Aorta (tissue), 5 donors: ENCODE results near the gene LRMDA. TPM values are rescaled to one million over a fixed set of nuclear protein-coding genes. Genes with fewer than 3 reads are reported as not detected.

Experiments
- ATAC-seq: fragments of 200-7000 bp; cut with Tn5 transposase; one replicate; pipeline ENCODE4 v1.9.1; 2022; ENCODE audit warnings: moderate library complexity; ENCODE audit not compliant: low FRiP score
- DNase-seq, 2 donors: peaks; one replicate each; pipeline ENCODE4 v3.0.0-alpha.2; 2020
- H3K27ac ChIP-seq, 2 donors: one replicate each; pipeline ENCODE4 v1.5.1; 2013; ENCODE audit warnings: low read length in 2 of 2, mild to moderate bottlenecking in 2 of 2, moderate library complexity in 2 of 2, control low read depth in 1 of 2, inconsistent platforms in 1 of 2, low read depth in 1 of 2
- H3K27me3 ChIP-seq, 2 donors: one replicate each; pipeline ENCODE4 v1.6.1; 2013; ENCODE audit warnings: control low read depth in 1 of 2, low read length in 1 of 2, mild to moderate bottlenecking in 1 of 2, moderate library complexity in 1 of 2; ENCODE audit not compliant: insufficient read depth in 2 of 2, control insufficient read depth in 1 of 2
- H3K36me3 ChIP-seq, 2 donors: one replicate each; pipeline ENCODE4 v1.6.1; 2013; ENCODE audit warnings: control low read depth in 1 of 2, low read length in 1 of 2, mild to moderate bottlenecking in 1 of 2; ENCODE audit not compliant: insufficient read depth in 2 of 2, control insufficient read depth in 1 of 2
- H3K4me1 ChIP-seq, 2 donors: one replicate each; pipeline ENCODE4 v1.6.1; 2013; ENCODE audit warnings: low read length in 2 of 2, control low read depth in 1 of 2, mild to moderate bottlenecking in 1 of 2, moderate library complexity in 1 of 2; ENCODE audit not compliant: insufficient read depth in 2 of 2, control insufficient read depth in 1 of 2
- H3K4me3 ChIP-seq, 2 donors: one replicate each; pipeline ENCODE4 v1.5.1; 2013; ENCODE audit warnings: low read length in 2 of 2, control low read depth in 1 of 2, mild to moderate bottlenecking in 1 of 2
- H3K9me3 ChIP-seq: one replicate; pipeline ENCODE4 v1.6.1; 2013; ENCODE audit warnings: mild to moderate bottlenecking, low read length; ENCODE audit not compliant: control insufficient read depth
- WGBS, 2 donors: extraction: QIAGEN DNeasy Blood & Tissue Kit; methylation state at CpG; one replicate each; pipeline ENCODE4 v1.1.7; 2013; 5-methylcytosine and 5-hydroxymethylcytosine counted together
- intact Hi-C, 2 donors: fragments of 100-400 bp; cut with DNase I; formaldehyde crosslinking; loops; one replicate each; pipeline versions ENCODE4 v1.14.2 to v1.15.0; 2022
- polyA plus RNA-seq, 2 donors: library from polyadenylated mRNA; stranded (reverse); fragments of 200-250 nt; gene quantifications; one replicate each; pipeline ENCODE4 v1.2.3, GENCODE V29; 2013
- total RNA-seq, 2 donors: library from RNA; stranded (reverse); fragmentation: NEBNext Ultra II Directional; extraction: Animal tissue kit (Norgen Biotek cat#: 25700); gene quantifications; one replicate each; pipeline ENCODE4 v1.2.1, GENCODE V29; 2021
- donor health status: healthy with polysubstance abuse.
- donor health status: Bipolar disorder and iron deficiency.
- donor health status: DM: no; HTN: no; CAD: no.
- donor health status: DM: no; HTN: no; CAD: no.
- donor health status: DM: yes; HTN: yes; CAD: no.

LRMDA gene
- total and polyA plus RNA-seq, 4 donors: 7.4 to 25.7 (median 14.7) TPM

GRCh38 chr10:76080991-76081390 is 649.6 kb downstream of the LRMDA start:
- intact Hi-C loops: no loop called here
- 96 to 97% methylated on average over 3 of the region's 3 CpGs for WGBS, 2 donors
- ATAC-seq (no peak), DNase-seq (no peak)
- Histone ChIP-seq H3K9me3 (no peaks in the 10 kb centered on the region), H3K27ac (no peak overlapping the region), H3K27me3 (no peaks in the 10 kb centered on the region), H3K4me1 (no peaks in the 10 kb centered on the region), H3K36me3 (no peaks in the 10 kb centered on the region), H3K4me3 (no peak overlapping the region)

- Histone ChIP-seq H3K36me3 (no peaks in the 10 kb centered on the region), H3K4me1 (no peaks in the 10 kb centered on the region), H3K27me3 (no peaks in the 10 kb centered on the region), H3K4me3 (no peak overlapping the region), H3K27ac (no peak overlapping the region), H3K9me3 (no peaks in the 10 kb centered on the region)
- DNase-seq (no peak), ATAC-seq (no peak)
- intact Hi-C loops: no loop called here
- 84 to 89% methylated on average over 3 of the region's 3 CpGs for WGBS, 2 donors
Observed at GRCh38 chr10:76082232-76082631, 650.8 kb downstream of the LRMDA start.

- intact Hi-C loops: no loop called here
- WGBS, 2 donors: 96 to 100% methylated on average over 1 of the region's 1 CpG
Observed at GRCh38 chr10:76082956-76083355, 651.5 kb downstream of the LRMDA start.

DNA sequence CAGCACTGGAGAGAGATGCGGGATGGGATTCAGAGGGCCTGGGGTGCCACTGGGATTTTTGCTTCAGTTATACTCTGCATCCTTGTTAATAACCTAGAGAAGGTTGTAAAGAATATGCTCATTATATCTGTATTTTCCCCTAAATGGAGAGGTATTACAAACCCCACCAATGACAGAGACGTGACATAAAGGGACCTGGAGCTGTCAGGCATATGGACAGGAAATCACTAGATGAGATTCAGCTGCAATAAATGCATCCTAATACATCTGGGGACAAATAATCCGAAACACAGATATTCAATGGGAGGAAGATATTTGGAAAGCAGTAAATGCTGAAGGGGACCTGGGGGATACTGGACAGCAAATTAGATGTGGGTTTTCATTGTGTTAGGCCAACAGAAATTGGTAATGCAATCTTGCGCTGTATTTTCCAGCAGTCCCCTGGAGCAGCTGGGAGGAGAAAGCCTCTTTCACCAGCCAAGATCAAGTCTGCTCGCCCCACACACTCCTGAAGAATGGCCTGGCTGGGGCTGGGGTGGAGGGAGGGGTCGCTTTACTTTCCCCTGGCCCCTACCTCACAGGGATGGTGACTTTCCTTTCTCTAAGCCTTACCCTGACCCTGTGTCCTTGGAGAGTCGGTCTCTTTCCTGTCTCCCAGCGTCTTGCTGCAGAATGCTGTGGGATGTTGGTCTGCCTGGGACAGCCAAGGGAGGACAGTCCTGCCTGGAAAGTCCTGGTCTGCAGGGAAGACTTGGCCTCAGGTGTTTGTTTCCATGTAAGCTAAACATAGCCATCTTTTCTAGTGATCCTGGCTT is 653.8 kb downstream of the LRMDA start:
- DNase-seq: no peak
- H3K27ac ChIP-seq: peak overlapping the region in 1 of 2 donors; percentile 23
- H3K36me3 ChIP-seq: no peaks in the 10 kb centered on the region
- no peaks in the 10 kb centered on the region for H3K9me3 ChIP-seq
- intact Hi-C loops: no loop called here
- no peaks in the 10 kb centered on the region for H3K4me1 ChIP-seq
- H3K27me3 ChIP-seq: no peaks in the 10 kb centered on the region
- no peak overlapping the region for H3K4me3 ChIP-seq
- 53 to 59% methylated on average over 8 of the region's 8 CpGs for WGBS, 2 donors
- ATAC-seq: no peak

More at GRCh38 chr10:76082956-76083355, 651.5 kb downstream of the LRMDA start:
- Histone ChIP-seq H3K9me3 (no peaks in the 10 kb centered on the region), H3K27ac (no peak overlapping the region), H3K4me3 (no peak overlapping the region), H3K4me1 (no peaks in the 10 kb centered on the region), H3K27me3 (no peaks in the 10 kb centered on the region), H3K36me3 (no peaks in the 10 kb centered on the region)
- DNase-seq: no peak
- ATAC-seq: no peak

DNA sequence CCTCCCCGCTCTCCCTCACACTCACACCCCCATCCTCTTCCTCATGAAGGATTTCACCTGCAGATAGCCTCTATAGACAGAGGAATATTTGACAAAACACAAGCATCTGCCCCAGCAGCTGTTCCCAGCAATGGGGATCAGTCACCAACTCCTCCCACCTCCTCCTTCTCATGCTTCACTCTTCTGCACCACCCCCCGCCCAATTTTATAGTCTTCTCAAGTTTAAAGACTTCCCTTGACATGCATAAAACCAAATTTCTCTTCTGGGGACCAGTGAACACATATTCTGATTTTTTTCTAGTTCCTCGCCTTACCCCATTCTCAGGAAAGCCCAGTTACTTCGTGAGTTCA is 654.4 kb downstream of the LRMDA start:
- DNase-seq (no peak), ATAC-seq (no peak)
- Histone ChIP-seq H3K27me3 (no peaks in the 10 kb centered on the region), H3K4me1 (no peaks in the 10 kb centered on the region), H3K4me3 (no peak overlapping the region), H3K27ac (peak overlapping the region in 1 of 2 donors; percentile 23), H3K9me3 (no peaks in the 10 kb centered on the region), H3K36me3 (no peaks in the 10 kb centered on the region)
- 93 to 95% methylated on average over 4 of the region's 4 CpGs for WGBS, 2 donors
- intact Hi-C loops: no loop called here

DNA sequence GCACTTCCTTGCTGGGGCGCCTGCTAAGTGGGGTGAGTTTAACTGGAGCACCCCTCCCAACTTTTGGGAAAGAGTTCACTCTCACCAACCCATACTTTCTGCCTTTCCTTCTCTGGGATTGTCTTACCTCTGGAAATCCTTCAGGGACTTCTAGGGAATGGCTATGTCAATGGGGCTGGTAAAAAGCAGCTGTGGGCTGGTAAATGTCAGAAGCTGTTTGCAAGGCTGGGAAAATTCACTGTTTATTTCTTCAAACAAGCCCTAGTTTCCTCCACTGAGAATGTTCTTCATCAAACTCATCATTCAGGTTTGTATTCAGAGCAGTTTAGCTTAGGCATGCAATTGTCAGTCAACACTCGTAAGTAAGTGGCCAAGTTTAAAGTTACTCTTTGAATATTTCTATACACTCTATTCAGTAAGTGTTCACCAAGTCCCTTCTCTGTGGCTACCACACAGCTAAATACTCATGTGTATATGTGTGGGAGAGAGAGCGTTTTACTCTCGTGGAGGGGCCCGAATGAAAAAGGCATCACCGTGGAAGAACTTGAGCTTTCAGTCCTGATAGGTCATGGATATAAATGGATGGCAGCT is 654.8 kb downstream of the LRMDA start:
- no peak for ATAC-seq
- Histone ChIP-seq H3K9me3 (no peaks in the 10 kb centered on the region), H3K4me3 (no peak overlapping the region), H3K27ac (no peak overlapping the region), H3K27me3 (no peaks in the 10 kb centered on the region), H3K36me3 (no peaks in the 10 kb centered on the region), H3K4me1 (no peaks in the 10 kb centered on the region)
- 20 to 22% methylated on average over 6 of the region's 6 CpGs for WGBS, 2 donors
- intact Hi-C loops: no loop called here
- DNase-seq: no peak

GRCh38 chr10:76086761-76087639 is 655.6 kb downstream of the LRMDA start:
- Histone ChIP-seq H3K4me1 (no peaks in the 10 kb centered on the region), H3K27ac (peak overlapping the region; percentile 0 to 33), H3K27me3 (no peaks in the 10 kb centered on the region), H3K4me3 (no peak overlapping the region), H3K9me3 (no peaks in the 10 kb centered on the region), H3K36me3 (no peaks in the 10 kb centered on the region)
- peak; percentile 82 for ATAC-seq
- peak; percentile 60 to 74 for DNase-seq
- intact Hi-C loops: no loop called here
- 24 to 30% methylated on average over 9 of the region's 9 CpGs for WGBS, 2 donors

- intact Hi-C loops: no loop called here
- Histone ChIP-seq H3K27me3 (no peaks in the 10 kb centered on the region), H3K9me3 (no peaks in the 10 kb centered on the region), H3K27ac (no peak overlapping the region), H3K4me1 (no peaks in the 10 kb centered on the region), H3K36me3 (no peaks in the 10 kb centered on the region), H3K4me3 (no peak overlapping the region)
- WGBS, 2 donors: 97% methylated on average over 4 of the region's 4 CpGs
- ATAC-seq: no peak
- DNase-seq: no peak
Observed at GRCh38 chr10:76088008-76088407, 656.6 kb downstream of the LRMDA start.
